HUES48 (cell line): Measurements from ENCODE around the gene CTNNBL1.
"Not testable (repeated sequence)": the region's sequence is repeated elsewhere in the genome, so short reads cannot be mapped to it uniquely, and the experiment has no call there.

Source experiments
- H3K27ac ChIP-seq: one replicate; pipeline ENCODE4 v1.7.0; 2013; ENCODE audit warnings: low read depth, low read length, inconsistent platforms
- H3K27me3 ChIP-seq: 2 replicates; pipeline ENCODE4 v1.6.1; 2013; ENCODE audit warnings: mild to moderate bottlenecking, low read length; ENCODE audit not compliant: control insufficient read depth, insufficient read depth
- H3K36me3 ChIP-seq: 2 replicates; pipeline ENCODE4 v1.6.1; 2013; ENCODE audit warnings: low read length; ENCODE audit not compliant: control insufficient read depth, insufficient read depth
- H3K4me1 ChIP-seq: 2 replicates; pipeline ENCODE4 v1.6.1; 2013; ENCODE audit warnings: mild to moderate bottlenecking, low read length; ENCODE audit not compliant: control insufficient read depth, insufficient read depth
- H3K4me3 ChIP-seq: 2 replicates; pipeline ENCODE4 v1.5.1; 2013; ENCODE audit warnings: mild to moderate bottlenecking, low read depth, low read length
- H3K9ac ChIP-seq: 2 replicates; pipeline ENCODE4 v1.6.1; 2013; ENCODE audit warnings: mild to moderate bottlenecking, low read depth, low read length, moderate library complexity
- H3K9me3 ChIP-seq: 2 replicates; pipeline ENCODE4 v1.6.1; 2013; ENCODE audit warnings: low read length; ENCODE audit not compliant: control insufficient read depth, insufficient read depth

CTNNBL1 gene

GRCh38 chr20:37677969-37678861 is 15.6 kb upstream of the CTNNBL1 start:
- Histone ChIP-seq H3K27me3 (peaks cover 4% of the 10 kb centered on the region; the same call in 1 of the 2 replicates), H3K36me3 (no peaks in the 10 kb centered on the region), H3K4me1 (no peaks in the 10 kb centered on the region), H3K9me3 (no peaks in the 10 kb centered on the region), H3K27ac (no peak overlapping the region), H3K9ac (no peak overlapping the region), H3K4me3 (no peak overlapping the region)

- H3K36me3 ChIP-seq, H3K4me1 ChIP-seq: not testable (repeated sequence)
These were observed 14.1 kb upstream of the CTNNBL1 start for GRCh38 chr20:37679751-37680150.

GRCh38 chr20:37680420-37680819 is 13.4 kb upstream of the CTNNBL1 start:
- Histone ChIP-seq H3K9me3 (no peaks in the 10 kb centered on the region), H3K4me1 (no peaks in the 10 kb centered on the region), H3K4me3 (no peak overlapping the region), H3K27ac (no peak overlapping the region), H3K36me3 (no peaks in the 10 kb centered on the region), H3K27me3 (no peaks in the 10 kb centered on the region; the same call in 1 of the 2 replicates), H3K9ac (no peak overlapping the region)

More at GRCh38 chr20:37679751-37680150, 14.1 kb upstream of the CTNNBL1 start:
- H3K4me3 ChIP-seq, H3K27ac ChIP-seq, H3K9me3 ChIP-seq, H3K27me3 ChIP-seq, H3K9ac ChIP-seq: not testable (repeated sequence)

- H3K36me3 ChIP-seq: no peaks in the 10 kb centered on the region
- H3K27ac ChIP-seq: no peak overlapping the region
- no peaks in the 10 kb centered on the region for H3K4me1 ChIP-seq
- no peak overlapping the region for H3K4me3 ChIP-seq
- H3K27me3 ChIP-seq: no peaks in the 10 kb centered on the region; the same call in 1 of the 2 replicates
- H3K9me3 ChIP-seq: no peaks in the 10 kb centered on the region
- H3K9ac ChIP-seq: no peak overlapping the region
These were observed 12.3 kb upstream of the CTNNBL1 start for GRCh38 chr20:37681384-37682112.

- H3K27ac ChIP-seq, H3K27me3 ChIP-seq, H3K4me1 ChIP-seq, H3K9me3 ChIP-seq, H3K4me3 ChIP-seq, H3K9ac ChIP-seq, H3K36me3 ChIP-seq: not testable (repeated sequence)
These were observed 10.7 kb upstream of the CTNNBL1 start for GRCh38 chr20:37683146-37683545.

- Histone ChIP-seq H3K9ac (no peak overlapping the region), H3K36me3 (no peaks in the 10 kb centered on the region), H3K27me3 (no peaks in the 10 kb centered on the region), H3K27ac (no peak overlapping the region), H3K4me3 (no peak overlapping the region), H3K4me1 (no peaks in the 10 kb centered on the region), H3K9me3 (no peaks in the 10 kb centered on the region)
These were observed 6.9 kb upstream of the CTNNBL1 start for GRCh38 chr20:37686762-37687477.

GRCh38 chr20:37687478-37687805 is 6.4 kb upstream of the CTNNBL1 start:
- no peaks in the 10 kb centered on the region for H3K9me3 ChIP-seq
- H3K4me3 ChIP-seq: no peak overlapping the region
- H3K9ac ChIP-seq: no peak overlapping the region
- no peaks in the 10 kb centered on the region for H3K4me1 ChIP-seq
- no peaks in the 10 kb centered on the region for H3K27me3 ChIP-seq
- H3K36me3 ChIP-seq: no peaks in the 10 kb centered on the region
- H3K27ac ChIP-seq: no peak overlapping the region

GRCh38 chr20:37688093-37688492 is 5.7 kb upstream of the CTNNBL1 start:
- H3K27ac ChIP-seq: no peak overlapping the region
- H3K36me3 ChIP-seq: no peaks in the 10 kb centered on the region
- no peak overlapping the region for H3K9ac ChIP-seq
- no peaks in the 10 kb centered on the region for H3K9me3 ChIP-seq
- no peaks in the 10 kb centered on the region for H3K27me3 ChIP-seq
- H3K4me1 ChIP-seq: no peaks in the 10 kb centered on the region
- no peak overlapping the region for H3K4me3 ChIP-seq

- no peaks in the 10 kb centered on the region for H3K27me3 ChIP-seq
These were observed 3.0 kb upstream of the CTNNBL1 start for GRCh38 chr20:37690626-37691369.

GRCh38 chr20:37692459-37693166 is 1.2 kb upstream of the CTNNBL1 start:
- H3K27ac ChIP-seq: no peak overlapping the region

More at GRCh38 chr20:37690626-37691369, 3.0 kb upstream of the CTNNBL1 start:
- Histone ChIP-seq H3K4me1 (no peaks in the 10 kb centered on the region), H3K4me3 (no peak overlapping the region), H3K36me3 (no peaks in the 10 kb centered on the region), H3K27ac (no peak overlapping the region), H3K9me3 (no peaks in the 10 kb centered on the region), H3K9ac (no peak overlapping the region)

More at GRCh38 chr20:37692459-37693166, 1.2 kb upstream of the CTNNBL1 start:
- no peaks in the 10 kb centered on the region for H3K27me3 ChIP-seq
- no peaks in the 10 kb centered on the region for H3K36me3 ChIP-seq
- no peak overlapping the region for H3K9ac ChIP-seq
- no peaks in the 10 kb centered on the region for H3K9me3 ChIP-seq
- H3K4me3 ChIP-seq: no peak overlapping the region
- no peaks in the 10 kb centered on the region for H3K4me1 ChIP-seq
